Measurements from ENCODE around the gene MAD1L1.
"Not testable (repeated sequence)": the region's sequence is repeated elsewhere in the genome, so short reads cannot be mapped to it uniquely, and the experiment has no call there.

Gene MAD1L1

DNA sequence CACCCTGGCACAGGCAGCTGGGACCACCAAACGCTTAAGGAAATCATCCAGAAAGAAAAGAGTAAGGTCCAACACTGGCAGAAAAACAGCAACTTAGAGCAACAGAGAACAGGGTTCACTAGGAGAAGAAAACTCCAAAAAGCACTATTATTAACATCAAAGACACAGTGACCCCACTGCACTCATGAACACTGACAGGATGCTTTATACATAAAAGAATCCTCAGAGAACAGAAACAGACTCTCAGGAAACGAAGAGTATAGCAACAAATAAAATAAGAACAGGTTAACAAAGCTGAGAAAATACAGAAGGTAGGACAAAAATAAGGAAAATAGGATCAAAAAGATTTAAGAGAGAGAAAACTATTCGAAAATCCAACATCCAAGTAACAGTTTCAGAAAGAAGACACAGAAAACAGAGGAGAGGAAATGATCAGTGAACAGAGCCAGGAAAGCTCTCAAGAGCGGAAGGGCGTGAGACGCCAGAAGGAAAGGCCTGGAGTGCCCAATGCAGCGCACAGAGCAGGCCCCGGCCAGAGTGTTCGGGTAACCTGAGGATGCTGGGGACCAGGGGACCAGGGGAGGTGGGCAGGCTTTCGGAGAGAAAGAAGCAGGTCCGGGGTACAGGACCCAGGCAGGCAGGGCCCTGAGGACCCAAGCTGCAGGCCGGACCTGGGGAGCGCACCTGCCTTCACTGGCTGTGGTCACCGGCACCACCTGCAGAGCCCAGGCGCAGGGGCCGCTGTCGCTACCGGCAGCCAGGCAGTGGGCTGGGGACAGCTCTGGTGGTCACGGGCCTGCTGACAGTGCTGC lies 258.2 kb downstream of the MAD1L1 start:
- DNase-seq (ENCODE audit: low read depth in 2 of 2) = no peak

DNA sequence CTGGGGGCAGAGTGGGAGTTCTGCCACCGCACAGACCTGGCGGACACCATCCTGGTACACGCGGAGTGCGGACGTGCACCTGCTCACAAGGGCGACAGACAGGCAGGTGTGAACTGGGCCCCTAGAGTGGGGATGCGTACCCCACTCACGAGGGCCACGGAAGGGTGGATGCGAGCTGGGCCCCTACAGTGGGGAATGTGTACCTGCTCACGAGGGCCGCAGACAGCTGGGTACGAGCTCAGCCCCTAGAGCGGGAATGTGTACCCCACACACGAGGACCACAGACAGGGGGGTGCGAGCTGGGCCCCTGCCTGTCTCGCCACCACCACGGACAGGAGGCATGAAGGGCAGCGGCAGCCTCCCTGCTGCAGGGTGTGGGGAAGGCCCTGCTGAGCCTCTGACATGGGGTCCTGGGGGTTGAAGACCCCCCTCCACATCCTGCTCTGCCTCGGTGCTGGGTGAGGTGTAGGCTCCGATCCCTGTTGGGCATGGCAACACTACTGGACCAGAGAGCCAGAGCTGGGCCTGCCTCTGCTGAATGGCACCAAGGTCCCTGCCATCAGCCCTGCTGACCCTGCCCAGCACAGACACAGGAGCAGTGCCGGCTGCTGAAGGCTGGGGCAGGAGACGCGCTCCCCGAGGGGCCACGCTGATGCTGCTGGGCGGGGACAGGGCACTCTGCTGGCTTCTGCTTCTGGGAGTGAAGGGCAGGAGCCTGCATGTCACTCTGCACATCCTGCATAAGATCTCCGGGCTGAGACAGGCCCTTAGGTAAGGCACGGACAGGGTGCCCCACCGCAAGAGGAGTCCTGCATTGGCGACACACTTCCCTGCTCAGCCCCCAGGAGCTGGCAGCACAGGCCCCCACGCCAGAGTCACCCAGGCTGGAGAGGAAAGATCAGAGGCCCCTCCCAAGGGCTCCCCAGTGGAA lies 259.2 kb downstream of the MAD1L1 start:
- no peak for DNase-seq (ENCODE audit: low read depth in 2 of 2)

DNA sequence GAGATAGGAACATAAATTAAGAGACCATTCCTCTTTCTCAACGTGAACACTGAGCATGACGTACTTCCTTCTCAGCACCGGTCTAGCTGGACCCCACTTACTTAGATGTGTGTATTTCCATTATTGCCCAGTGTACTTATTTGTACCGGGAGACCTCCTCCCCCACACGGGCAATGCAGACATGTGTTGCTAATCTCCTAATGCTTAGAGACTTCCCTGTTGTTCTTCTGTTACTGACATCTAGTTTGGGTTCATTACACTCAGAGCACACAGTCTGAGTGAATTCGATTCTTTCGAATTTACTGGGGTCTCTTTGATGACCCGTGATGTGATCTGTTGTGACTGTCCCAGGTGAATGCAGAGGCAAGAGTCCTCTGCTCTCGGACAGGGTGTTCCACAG lies 260.0 kb downstream of the MAD1L1 start:
- DNase-seq (ENCODE audit: low read depth in 2 of 2) = no peak

DNA sequence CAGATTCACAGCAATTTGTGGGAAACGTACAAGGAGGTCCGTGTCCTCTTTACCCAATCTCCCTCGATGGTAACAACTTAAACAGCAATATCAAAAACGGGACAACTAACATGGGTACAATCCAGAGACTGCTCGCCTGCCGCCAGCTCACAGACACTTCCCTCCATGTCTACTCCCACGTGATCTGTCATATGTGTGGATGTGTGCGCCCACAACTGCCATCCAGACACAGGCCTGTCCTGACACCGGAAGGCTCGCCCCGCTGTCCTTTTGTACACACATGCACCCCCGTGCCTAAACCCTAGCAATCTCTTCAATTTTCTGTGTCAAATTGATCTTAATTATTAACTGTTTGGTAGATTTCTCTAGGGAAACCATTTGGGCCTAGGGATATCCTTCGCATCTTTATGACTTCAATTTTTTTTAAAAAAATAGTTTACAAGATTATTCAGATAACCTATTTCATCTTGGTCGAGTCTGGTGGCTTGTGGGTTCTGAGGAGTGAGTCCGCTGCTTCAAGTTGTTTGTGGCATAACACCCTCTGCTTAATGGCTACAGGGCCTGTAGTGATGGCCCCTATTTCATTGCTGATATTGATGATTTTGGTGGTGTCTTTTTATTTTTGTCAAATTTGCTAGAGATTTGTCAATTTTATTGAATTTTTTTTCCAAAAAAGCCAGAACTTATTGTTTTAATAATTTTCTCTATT lies 260.6 kb downstream of the MAD1L1 start:
- no peak for DNase-seq (ENCODE audit: low read depth in 2 of 2)

DNA sequence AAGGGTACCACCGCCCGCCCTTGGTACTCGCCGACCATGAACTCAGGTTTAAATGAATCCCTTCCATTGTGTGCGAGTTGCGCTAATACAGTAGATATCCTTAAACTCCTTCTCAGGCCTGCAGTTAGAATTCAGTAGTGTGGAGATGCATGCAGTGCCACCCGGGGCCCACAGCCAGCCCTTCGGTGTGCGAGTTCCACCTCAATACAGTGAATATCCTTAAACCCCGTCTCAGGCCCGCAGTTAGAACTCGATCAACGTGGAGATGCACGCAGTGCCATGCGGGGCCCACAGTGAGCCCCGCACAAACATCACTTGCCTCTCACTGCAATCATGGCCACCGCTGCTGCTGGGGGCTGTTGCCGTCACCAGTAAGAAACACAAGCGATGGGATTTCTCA lies 261.9 kb downstream of the MAD1L1 start:
- no peak for DNase-seq (ENCODE audit: low read depth in 2 of 2)

DNA sequence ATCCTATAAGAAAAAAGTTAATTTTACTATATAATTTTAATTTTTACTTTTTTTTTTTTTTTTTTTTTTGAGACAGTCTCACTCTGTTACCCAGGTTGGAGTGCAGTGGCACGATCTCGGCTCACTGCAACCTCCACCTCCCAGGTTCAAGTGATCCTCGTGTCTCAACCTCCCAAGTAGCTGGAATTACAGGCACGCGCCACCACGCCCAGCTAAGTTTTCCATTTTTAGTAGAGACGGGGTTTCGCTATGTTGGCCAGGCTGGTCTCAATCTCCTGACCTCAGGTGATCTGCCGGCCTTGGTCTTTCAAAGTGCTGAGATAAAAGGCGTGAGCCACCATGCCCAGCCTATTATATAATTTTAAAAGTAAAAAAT lies 262.5 kb downstream of the MAD1L1 start:
- DNase-seq (ENCODE audit: low read depth in 2 of 2) = not testable (repeated sequence)

DNA sequence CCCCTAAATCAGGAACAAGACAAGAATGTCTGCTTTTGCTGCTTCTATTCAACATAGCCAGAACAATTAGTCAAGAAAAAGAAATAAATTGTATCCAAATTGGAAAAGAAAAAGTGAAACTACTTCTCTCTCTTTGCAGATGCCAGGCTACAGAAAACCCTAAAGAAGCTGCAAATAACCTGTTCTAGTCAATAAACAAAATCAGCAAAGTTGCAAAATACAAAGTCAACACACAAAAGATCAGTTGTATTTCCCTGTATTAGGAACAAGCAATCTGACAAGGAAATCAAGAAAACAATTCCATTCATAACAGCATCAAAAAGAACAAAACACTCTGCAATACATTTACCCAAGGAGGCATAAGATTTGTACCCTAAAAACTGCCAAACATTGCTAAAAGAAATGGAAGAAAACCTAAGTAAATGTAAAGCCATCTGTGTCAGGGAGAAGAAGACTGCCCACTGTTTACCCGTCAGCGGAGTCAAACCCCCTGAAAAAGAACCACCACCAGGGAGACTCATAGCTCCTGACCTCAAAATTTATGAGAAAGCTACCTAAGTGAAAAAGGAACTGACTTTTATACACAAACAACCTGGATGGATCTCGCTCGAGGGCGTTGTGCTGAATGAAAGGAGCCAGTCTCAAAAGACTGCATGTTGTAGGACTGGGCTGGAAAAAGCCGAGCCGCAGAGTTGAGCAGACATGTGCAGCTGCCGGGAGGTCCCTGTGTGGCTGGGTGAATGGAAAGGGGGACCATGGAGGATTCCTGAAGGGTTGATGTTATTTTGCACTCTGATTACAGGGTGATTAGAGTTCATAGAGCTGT lies 263.1 kb downstream of the MAD1L1 start:
- no peak for DNase-seq (ENCODE audit: low read depth in 2 of 2)

DNA sequence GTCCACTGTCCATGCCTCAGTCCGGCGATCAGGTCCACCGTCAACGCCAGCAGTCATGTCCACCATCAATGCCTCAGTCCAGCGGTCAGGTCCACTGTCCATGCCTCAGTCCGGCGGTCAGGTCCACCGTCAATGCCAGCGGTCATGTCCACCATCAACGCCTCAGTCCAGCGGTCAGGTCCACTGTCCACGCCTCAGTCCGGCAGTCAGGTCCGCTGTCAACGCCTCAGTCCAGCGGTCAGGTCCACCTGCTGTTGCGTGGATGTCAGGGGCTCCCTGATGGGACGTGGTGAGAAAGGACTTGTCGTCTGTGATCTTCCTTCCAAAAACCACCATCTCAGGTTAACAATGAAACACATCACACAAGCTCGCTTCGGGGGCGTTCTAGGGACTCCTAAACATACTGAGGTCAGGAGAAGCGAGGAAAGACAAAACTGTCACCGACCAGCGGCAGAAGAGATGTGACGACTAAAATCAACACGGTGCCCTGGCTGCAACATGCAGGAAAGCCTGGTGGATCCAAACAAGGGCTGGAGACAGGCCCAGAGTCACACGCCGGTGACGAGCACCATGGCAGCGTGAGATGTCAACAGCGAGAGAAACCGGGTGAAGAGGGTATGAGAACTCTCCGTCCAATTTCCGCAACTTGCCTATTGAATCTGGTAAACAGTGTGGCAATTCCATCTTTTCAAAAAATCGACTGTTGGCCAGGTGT lies 264.2 kb downstream of the MAD1L1 start:
- DNase-seq (ENCODE audit: low read depth in 2 of 2) = no peak

DNA sequence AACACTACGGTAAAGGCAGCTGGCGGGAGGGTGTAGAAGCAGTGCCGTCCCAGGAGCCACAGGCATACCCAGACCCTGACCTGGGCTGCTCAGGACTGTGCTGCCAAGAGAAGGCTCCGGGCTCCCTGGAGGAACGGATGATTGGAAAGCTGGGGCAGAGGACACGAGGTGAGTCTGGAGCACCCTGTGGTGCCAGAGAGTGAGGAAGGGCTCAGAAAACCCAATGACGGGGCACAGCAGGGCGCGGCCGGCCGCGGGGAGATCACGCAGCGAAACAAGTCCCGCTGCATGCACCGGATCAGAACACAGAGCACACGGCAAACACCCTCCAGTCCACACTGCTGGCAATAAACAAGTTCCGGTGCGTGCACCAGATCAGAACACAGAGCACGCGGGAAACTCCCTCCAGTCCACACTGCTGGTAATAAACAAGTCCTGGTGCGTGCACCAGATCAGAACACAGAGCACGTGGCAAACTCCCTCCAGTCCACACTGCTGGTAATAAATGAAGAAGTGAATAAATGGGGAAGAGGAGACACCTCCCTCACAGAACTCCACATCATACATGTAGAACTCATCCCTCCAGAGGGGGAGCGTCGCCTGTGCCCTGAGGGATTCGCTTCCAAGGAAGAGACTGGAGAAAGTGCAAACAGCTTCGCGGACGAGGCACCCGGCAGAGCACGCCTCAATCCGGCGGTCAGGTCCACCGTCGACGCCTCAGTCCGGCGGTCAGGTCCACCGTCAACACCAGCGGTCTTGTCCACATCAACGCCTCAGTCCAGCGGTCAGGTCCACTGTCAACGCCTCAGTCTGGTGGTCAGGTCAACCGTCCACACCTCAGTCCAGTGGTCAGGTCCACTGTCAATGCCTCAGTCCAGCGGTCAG lies 265.0 kb downstream of the MAD1L1 start:
- DNase-seq (ENCODE audit: low read depth in 2 of 2) = no peak

DNA sequence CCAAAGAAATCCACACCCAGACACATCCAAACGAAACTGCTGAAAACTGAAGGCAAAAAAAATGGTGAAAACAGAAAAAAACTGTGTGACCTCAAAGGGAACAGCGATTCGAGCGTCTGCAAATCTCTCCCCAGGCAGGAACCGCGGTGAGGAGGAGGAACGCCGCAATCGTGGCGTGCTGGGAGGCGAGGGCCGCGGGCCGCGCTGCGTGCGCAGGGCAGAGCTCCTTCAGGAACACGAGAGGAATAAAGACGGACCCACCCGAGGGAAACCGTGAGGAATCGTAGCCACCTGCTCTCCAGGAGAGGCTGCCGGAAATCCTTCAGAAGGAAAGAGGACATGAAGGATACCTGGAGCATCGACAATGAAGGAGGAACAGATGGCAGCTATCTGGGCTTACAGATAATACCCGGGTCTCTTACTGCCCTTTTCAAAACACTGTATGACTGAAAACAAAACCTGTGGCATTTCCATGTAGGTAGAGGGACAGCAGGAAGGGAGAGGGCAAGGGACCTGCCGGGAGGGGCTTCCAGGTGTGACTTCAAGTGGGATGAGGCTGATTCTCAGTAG lies 266.0 kb downstream of the MAD1L1 start:
- DNase-seq (ENCODE audit: low read depth in 2 of 2) = no peak

DNA sequence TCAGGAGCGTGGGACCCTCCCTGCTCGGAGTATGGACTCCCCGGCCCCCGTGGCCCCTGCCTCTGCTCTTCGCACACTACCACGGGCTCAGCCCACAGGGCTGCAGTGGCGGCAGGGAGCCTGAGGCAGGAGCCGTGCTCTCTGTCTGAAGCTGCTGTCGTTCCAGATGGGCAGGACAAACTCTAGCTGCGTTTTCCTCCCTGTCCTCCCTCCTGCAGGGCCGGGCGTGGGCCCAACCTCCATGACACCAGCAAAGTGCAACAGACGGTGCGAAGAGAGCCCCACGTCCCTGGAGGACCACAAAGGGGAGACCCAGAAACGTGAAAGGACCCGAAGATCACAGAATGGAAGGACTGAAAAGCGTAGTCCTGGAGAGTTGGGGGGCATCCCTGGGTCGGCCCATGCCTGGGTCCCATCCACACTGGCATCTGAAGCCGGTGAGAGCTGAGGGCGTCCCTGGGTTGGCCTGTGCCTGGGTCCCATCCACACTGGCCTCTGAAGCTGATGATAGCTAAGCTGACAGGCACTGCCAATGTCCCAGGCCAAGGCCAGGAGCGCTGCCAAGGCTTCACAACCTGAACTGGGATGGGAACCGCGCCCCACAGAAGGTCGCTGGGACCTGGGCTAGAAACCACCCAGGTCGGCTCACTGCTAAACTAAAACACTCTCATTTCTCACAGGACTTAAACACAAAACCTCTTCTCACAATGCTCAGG lies 267.0 kb downstream of the MAD1L1 start:
- DNase-seq (ENCODE audit: low read depth in 2 of 2) = no peak

DNA sequence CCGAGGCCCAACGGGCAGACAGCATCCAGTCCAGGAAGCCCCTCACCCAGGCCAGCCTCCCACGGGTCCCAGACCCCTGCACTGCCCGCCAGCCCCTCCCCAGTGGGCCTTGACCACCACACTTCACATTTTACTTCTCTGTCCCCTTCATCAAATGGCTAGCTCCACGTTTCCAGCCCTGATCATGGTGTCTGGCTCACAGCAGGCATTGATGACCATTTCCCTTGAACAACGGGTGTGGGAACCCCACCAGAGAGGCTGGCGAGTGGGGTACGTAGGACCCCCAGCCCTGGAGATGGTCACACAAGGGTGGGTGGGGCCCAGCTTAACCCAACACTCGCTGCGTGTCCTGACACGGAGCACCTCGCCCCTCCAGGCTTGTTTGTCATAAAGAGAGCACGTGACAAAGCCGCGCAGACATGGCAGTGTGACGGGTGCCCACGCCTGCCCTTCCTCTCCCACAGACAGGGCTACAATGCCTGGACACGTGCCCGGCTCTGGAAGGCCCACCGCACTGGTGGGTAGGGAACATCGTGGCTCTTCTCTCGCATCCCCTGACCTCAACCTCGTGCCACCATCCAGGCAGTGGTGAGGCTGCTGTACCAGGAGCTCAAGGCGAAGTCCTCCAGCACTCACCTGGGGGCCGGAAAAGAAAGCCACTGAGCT lies 267.7 kb downstream of the MAD1L1 start:
- no peak for DNase-seq (ENCODE audit: low read depth in 2 of 2)

DNA sequence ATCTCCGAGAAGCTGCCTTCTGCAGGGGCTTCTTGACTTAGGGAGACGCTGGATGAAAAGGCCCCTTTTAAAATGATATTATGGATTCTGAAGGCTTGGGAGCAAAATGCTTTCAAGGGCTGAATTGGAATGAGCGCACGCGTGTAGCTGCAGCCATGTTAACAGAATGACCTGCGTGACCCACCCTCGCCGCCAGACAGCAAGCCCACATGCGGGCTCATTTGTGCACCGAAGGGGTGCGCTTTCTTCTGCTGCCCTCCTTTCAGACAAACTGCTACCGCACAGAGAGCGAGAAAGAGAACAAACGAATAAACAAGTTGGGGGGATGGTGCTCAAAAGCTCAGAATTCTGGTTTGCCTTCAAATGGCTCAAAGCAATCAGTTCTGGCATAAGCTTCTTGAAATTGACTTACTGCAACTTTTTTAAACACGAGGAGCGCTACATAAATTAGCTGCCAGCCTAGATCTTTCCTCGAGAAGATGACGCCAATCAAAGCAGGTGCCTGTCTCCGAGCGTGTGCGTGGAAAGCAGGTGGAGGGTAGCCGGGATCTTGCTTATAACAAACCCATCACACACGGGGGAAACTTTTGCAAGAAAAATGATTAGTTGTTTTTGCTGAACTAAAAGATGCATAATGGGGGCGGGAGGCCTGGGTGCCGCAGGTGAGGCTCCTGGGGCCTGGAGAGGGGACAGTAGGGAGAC lies 268.4 kb downstream of the MAD1L1 start:
- DNase-seq (ENCODE audit: low read depth in 2 of 2) = no peak

DNA sequence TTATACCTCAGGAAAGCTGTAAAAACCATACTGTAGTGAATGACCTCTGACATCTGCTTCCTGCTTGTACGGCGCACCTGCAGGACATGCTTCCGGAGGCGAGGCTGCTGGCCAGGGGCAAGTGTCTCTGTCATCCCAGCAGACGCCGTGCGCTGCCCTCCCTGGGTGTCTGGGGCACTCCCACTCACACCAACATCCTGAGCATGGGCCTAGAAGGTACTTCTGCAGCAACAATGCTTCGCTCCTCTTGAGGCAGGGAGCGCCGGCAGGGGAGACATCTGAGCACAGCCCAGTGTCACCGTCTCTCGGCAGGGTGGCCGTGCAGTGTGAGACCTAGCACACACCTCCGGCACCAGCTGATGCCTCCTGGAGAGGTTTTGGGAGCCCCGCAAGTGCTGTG lies 269.2 kb downstream of the MAD1L1 start:
- no peak for DNase-seq (ENCODE audit: low read depth in 2 of 2)

DNA sequence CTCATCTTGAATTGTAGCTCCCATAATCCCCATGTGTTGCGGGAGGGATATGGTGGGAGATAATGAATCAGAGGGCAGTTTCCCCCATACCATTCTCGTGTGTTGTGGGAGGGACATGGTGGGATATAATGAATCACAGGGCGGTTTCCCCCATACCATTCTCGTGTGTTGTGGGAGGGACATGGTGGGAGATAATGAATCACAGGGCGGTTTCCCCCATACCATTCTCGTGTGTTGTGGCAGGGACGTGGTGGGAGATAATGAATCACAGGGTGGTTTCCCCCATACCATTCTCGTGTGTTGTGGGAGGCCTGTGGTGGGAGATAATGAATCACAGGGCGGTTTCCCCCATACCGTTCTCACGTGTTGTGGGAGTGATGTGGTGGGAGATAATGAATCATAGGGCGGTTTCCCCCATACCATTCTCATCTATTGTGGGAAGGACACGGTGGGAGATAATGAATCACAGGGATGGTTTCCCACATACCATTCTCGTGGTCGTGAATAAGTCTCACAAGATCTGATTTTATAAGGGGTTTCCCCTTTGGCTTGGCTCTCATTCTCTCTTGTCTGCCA lies 271.0 kb downstream of the MAD1L1 start:
- DNase-seq (ENCODE audit: low read depth in 2 of 2) = peak; percentile 33 to 51

DNA sequence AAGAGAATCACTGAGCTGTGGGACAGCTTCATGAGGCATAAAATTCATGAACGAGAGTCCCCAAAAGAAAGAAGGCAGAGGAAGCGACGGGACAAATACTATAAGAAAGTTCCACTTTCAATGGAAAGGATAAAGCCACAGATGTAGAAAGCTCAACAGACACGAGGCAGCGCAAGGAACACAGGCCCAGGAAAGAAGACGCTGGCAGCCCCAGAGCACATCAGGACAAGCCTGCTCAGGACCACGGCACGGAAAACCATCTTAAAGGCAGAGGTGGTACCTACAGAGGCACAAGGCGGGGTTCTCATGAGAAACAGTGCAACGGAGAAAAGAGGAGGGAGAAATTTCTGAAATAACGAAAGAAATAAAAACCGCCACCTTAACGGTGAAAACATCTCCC lies 273.4 kb downstream of the MAD1L1 start:
- no peak for DNase-seq (ENCODE audit: low read depth in 2 of 2)

All from stimulated activated CD8-positive, alpha-beta memory T cell treated with anti-CD3 and anti-CD28 coated beads, Interleukin-15, amount 100 ng/mL, for 48 hours (primary cell).